Activated gamma-delta T cell treated with anti-CD3 and anti-CD28 coated beads, Interleukin-2, amount 50 U/mL, for 16 hours (primary cell): ENCODE data around the gene CCDC15.
"Not testable (repeated sequence)": the region's sequence is repeated elsewhere in the genome, so short reads cannot be mapped to it uniquely, and the experiment has no call there.

ENCODE experiments used
- DNase-seq: peaks from one replicate; pipeline ENCODE4 v3.0.0-alpha.2; 2020; ENCODE audit warnings: low read depth

Gene CCDC15

DNA sequence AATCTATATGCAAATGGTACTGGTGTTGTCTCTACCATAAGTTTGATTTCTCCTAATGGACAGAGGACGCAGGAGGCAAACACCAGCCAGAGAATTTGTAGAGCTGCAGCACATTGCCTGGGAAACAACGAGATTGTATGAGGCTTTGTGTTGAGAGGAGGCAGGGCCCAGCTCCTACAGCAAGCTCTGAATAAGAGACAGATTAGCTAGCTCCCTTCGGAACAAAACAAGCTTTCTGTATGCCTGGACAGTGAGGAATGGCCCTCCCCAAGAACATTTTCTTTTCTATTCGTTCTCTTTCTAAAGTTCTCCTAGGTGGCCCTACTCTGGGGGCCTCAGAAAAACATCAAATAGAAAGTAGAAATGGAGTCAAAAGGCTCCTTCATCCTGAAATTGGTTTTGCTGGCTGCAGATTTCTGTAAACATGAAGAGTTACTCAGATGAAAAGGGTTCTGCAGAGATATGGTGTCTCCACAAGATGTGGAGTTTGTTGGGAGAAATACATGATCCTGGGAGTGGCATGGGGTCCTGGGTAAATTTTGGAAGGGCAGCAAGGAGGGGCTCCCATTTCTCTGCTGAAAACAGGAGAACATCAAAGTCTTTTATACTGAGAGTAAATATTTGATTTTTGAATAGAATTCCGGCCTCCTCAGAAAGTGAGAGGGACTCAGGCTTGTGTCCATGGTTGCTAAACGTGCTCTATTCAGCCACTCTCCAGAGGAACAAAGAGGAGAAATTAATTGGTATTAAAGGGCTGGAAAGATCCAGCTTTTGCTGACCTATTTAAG, 11.3 kb upstream of the CCDC15 start:
- no peak for DNase-seq

DNA sequence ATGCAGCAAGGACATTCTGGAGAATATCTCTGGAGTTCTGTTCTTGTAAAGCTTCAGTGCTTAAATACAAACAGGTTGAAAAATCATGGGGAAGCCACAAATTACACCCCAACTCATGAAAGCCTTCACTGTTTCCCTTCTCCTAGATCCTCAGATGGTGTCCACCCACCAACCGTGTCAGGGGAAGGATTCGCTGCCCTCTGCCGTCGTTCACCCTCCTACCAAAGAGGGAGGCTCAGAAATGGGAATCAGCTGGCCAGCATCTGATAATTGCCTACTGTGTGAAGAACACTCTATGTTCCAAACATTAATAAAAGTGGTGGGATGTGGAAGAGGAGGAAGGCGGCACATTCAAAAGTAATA, 10.8 kb upstream of the CCDC15 start:
- DNase-seq: no peak

DNA sequence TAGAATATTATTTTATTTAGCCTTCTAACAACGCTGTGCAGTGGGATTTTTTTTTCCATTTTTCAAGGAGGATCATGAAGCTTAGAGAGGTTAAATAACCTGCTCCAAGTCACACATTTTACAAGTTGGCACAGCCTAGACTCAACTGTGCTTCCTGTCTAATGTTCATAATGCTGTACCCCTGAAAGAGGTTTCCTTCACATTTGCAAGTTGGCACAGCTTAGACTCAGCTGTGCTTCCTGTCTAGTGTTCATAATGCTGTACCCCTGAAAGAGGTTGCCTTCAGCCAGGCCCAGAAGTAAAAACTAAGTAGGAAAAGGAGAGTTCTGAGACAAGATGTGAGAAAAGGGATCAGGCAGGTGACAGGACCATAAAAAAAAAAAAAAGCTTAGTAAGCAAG, 10.3 kb upstream of the CCDC15 start:
- no peak for DNase-seq

DNA sequence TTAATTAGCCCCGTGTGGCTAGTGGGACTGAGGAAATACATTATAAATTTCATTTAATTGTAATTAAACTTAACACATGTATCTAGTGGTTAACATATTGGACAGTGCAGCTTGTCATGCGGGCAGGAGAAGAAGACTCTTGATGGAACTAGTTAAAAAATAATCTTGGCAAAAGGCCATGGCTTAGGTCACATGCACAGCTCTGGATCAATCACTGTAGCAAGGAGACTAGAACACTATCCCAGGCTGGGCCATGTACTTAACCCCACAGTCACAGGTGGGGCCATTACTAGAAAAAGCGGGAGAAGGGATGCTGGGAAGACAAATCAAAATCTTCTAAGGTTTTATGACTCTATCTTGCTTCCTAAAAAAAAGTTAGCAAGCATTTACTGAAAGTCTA, 9.4 kb upstream of the CCDC15 start:
- no peak for DNase-seq

DNA sequence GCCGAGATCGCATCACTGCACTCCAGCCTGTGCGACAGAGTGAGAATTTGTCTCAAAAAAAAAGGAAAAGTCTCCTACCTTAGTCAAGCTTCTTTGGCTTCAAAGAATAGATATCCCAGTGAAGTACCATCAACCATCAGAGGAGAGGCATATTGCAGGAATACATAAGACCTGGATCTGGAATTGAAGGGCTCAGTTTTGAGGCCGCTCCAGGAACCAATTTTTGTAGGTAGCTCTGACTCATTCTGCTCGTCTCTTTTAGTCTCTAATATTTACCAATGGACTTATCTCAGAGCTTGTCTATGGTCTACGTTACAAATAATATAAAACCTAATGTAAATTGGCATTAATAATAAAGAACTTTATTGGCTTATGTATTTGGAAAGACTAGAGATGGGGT, 8.2 kb upstream of the CCDC15 start:
- DNase-seq: no peak

DNA sequence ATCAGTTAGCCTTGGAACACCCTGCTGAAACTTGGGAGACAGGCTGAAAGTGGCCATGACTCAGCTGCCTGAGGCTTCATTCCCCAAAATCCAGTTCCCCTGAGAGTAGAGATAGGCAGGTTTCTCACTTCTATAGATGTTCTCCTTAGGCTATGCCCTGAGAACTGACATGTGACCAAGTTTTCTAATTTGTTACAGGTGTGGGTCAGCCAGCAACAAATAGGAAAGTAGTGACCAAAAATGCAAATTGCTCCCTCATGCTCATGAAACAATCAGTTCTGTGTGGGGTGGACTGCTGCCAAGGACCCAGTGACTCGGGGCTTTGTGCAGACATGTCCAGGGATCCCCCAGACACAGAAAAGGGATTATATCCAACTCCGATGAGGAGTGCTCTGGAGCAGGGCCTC, 7.3 kb upstream of the CCDC15 start:
- DNase-seq: no peak

DNA sequence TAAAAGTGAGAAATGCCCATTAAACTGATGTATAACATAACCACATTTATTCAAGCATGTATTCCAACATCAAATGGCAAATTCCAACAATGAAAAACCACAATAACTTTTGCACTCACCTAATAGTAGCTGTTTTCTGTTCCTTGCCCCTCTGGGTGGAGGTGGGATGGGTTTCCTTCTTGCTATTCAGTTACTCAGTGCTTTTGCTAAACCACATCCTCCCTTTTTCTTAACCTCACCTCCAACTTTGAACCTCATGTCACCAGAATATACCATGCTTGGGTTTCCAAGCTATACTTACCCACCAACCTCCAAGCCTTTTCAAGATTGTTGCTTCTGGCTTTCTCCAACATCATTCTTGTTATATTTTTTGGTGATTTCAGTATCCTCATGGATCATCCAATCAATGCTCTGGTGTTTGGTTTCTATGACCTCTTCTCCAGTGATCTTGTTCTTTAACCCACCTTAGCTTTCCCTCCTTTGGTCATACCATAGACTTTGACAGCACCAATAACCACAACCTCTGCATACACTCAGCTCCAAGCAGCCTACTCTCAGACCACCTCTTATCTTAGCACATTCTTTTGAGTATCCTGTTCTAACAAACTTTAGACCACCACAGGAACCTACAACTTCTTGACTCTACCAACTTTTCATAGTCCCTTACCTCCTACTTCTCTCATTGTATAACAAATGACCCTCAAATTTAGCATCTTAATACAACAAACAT, 3.2 kb upstream of the CCDC15 start:
- DNase-seq: no peak

DNA sequence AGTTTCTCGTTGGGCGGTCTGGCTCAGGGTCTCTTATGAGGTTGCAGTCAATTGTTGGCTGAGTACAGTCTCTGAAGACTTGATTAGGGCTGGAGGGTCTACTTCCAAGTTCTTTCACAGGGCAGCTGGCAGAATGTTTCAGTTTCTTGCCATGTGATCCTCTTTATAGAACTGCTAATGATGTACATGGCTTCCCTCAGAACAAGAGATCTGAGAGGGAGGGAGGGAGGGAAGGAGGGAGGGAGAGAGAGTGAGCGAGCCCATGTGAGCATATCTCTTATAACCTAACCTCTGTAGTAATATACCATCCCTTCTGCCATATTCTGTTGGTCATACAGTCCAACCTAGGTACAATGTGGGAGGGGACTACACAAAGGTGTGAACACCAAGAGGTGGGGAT, 2.7 kb upstream of the CCDC15 start:
- DNase-seq: no peak

DNA sequence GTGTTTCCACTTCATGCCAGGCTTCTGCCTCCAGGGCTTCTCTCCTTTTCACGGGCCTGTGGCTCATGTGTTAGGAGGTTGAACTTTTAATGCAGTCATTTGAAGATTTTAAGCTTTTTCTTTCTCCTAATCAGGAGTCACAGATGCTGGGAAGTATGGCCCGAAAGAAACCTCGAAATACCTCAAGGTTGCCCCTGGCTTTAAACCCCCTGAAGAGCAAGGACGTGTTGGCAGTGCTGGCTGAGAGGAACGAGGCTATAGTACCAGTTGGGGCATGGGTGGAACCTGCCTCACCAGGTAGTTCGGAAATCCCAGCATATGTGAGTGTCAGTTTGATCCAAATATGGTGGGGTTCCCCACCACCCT, 571 bp downstream of the CCDC15 start:
- DNase-seq: no peak

DNA sequence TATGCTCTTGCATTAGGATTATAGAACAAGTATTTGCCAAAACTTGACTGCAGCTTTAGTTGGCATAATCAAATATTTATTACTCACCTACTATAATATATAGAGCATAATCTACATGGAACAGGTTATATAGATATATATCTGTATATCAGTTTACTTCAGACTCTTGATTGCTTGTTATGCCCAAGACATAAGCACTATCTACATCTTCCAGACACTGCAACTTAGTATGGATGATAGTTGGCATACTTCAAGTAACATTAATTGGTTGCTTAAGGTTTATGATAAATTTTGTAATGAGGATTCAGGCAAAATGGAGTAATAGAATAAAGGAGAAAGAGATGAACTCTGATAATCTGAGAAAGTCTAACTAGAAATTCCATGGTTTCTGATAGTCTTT, 1.0 kb downstream of the CCDC15 start:
- DNase-seq: no peak

DNA sequence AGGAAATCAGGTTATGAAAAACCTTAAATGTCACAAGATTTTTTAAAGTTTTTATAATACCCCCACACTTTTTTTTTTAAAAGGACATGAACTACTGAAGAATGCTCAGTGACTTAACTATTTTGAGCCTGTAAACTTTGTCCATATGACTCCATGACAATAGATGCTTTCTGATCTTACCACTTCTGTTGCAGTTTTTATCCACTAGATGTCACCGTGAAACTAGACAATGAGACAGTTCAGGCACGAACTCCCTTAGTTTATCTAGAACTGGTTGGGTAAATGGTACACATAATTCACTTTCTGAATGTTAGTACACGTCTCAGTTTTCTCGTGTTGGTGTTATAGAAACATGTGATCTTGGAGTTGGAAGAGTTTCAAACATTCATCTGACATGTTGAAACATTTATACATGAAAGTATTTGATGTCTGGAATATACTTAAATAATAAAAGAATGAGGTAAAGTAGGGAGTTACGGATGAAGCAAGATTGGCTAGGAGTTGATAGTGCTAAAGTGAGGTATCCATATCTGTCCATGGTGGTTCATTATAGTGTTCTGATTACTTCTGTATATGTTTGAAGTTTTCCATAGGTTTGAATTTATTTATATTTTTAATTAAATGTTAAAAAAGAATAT, 8.1 kb downstream of the CCDC15 start:
- no peak for DNase-seq

DNA sequence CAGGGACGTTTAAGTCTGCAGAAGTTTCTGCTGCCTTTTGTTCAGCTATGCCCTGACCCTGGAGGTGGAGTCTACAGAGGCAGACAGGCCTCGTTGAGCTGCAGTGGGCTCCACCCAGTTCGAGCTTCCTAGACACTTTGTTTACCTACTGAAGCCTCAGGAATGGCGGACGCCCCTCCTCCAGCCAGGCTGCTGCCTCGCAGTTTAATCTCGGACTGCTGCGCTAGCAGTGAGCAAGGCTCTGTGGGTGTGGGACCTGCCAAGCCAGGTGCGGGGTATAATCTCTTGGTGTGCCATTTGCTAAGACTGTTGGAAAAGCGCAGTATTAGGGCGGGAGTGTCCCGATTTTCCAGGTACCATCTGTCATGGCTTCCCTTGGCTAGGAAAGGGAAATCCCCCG, 14.2 kb downstream of the CCDC15 start:
- not testable (repeated sequence) for DNase-seq

DNA sequence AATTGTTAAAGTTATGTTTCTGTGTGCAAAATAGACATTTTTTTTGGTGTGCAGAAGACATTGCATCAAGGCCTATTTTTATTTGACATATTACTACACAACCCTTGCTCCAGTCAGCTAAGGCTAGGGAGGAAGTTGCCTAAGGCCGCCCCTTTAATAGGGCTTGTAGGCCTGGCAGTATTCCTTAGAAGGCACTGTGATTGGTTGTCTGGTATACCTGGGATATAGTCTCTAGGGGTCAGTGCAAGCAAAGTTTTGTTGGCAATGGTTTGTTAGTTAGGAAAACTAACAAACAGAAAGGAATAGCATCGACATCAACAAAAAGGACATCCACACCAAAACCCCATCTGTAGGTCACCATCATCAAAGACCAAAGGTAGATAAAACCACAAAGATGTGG, 16.9 kb downstream of the CCDC15 start:
- DNase-seq: no peak

DNA sequence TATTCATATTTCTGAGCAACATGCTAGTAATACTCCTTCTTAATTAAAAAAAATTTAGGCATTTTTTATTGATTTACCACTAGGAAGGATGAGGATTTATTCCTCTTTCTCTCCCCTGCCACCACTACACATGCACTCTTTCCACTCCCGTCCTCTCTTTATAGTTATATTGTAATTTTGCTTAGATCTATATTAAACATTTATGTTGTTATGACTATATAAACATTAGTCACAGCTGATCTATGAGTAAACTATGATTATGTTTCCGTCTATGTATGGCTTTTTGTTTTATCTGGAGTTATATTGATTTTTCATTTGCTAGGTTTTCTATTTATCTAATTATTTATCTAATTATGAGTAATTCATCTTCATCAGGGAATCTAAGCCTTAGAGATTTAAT, 17.8 kb downstream of the CCDC15 start:
- DNase-seq: no peak

DNA sequence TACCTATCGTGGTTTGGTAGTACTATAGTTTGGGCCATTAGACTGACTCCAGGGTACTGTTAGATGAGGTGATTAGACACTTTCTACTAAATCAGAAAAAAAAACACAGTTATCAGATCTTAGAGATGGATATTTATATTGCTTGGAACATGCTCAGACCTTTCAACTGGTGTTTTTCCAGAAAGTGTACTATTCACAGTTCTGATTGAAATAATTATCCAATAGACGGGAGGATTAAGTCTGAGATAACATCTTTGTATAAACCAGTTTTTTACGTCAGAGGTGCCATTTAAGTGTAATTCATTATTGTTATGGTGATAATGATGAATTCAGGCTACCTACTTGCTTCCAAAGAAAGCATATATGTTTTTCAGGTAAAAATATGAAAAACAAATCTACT, 22.5 kb downstream of the CCDC15 start:
- no peak for DNase-seq

DNA sequence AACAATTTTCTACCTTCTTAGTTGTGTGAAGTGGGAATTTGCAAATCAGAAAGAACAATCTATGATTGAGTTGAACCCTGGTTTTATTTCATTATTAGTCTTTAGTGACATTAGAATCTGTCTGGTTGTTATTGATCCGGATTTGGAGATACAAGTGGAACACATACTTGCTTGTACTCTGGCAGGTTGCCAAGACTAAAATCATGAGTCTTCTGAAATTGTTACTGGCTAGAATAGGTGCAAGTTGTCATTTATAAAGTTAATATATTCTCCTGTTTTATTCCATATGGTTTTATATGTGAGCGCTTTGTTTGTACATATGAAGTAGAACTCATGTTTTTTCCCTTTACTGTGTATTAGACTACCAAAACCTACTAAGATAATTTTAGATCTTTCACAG, 23.0 kb downstream of the CCDC15 start:
- no peak for DNase-seq

DNA sequence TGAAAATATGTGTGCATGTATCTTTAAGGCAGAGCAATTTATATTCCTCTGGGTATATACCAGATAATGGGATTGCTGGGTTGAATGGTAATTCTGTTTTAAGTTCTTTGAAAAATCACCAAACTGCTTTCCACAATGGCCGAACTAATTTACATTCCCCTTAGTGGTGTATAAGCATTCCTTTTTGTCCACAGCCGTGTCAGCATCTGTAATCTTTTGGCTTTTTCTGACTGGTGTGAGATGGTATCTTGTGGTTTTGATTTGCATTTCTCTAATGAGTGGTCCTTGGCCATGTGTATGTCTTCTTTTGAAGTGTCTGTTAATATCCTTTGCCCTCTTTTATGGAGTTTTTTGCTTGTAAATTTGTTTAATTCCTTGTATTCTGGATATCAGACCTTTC, 24.3 kb downstream of the CCDC15 start:
- no peak for DNase-seq

DNA sequence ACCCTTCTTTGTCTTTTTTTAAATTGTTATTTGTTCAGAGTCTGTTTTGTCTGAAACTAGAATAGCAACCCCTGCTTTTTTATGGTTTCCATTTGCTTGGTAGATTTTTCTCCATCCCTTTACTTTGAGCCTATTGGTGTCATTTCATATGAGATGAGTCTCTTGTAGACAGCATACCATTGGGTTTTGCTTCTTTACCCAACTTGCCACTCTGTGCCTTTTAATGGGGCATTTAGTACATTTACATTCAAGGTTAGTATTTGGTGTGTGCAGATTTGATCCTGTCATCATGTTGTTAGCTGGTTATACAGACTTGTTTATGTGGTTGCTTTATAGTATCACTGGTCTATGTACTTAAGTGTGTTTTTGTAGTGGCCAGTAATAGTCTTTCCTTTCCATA, 28.0 kb downstream of the CCDC15 start:
- no peak for DNase-seq

DNA sequence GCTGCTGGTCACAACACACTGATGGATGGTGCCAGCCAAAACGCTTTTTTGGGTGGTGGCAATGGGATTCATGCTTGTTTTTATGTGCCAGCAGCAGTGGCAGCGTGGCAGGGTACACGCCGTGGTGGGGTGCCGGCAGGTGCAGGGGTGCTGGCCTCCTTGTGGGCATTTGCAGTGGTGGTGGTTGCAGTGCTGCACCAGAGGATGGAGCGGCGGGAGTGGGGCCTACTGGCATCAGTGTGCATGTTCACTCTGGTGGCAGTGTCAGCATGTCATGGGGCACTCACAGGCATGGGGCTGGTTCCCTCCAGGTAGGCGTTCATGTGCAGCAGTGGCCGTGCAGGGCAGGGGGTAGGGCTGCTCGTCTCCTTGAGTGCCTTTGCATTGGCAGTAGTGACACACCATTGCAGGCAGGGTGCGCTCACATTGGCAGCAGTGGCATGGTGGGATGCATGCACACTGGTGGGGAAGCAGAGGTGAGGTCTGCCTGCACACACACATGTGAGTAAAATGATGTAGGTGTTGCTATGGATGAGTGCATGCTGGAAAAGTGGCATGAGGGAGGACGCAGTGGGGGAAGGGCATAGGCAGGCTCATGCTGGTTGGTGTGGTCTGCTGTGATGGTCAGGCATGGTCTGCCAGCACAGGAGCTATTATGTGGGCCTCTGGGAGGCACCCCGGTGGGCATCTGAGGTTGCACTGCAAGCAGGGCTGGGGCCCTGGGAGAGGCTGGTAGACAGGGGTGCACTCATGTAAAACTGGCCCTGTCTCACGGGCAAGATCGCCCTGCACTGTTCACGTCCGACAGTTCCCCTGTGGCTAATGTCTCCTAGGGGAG, 29.9 kb downstream of the CCDC15 start:
- no peak for DNase-seq

DNA sequence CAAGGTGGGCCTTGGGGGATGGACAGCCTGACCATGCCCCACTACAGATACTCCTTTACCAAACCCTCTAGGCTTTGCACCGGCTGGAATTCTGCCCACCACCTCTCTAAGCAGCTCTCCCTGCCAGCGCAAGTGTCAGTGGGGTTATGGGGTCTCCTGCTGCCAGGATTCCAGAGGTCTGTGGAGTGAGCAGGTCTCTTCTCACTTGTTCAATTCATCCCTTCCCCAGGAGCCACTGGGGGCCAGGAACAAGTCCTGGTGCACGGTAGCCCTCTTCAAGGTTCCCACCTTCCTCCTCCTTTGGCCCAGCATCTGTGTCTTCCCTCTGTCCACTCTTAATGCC, 30.5 kb downstream of the CCDC15 start:
- DNase-seq: no peak

DNA sequence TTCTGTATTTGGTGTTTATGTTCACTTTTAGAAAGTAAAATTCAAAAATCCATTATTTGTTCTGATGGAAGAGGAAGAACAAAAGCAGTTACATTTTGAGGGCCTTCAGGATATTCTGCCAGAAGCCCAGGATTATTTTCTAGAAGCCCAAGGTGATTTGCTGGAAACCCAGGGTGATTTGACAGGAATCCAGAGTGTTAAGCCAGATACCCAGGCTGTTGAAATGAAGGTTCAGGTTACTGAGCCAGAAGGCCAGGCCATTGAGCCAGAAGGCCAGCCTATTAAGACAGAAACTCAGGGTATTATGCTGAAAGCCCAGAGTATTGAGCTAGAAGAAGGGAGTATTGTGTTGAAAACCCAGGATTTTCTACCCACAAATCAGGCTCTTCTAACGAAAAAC, 33.1 kb downstream of the CCDC15 start:
- DNase-seq: no peak

DNA sequence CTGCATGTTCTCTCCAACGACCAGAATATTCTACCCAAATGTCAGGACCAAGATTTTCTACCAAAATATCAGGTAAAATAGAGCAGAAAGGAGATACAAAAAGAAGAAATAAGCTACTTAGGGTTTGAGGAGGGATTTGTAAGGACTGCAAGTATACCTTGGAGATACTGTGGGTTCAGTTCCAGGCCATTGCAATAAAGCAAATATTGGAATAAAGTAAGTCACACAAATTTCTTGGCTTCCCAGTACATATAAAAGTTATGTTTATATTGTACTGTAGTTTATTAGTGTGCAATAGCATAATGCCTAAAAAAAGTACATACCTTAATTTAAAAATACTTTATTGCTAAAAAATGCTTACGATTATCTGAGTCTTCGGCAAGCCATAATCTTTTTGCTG, 34.1 kb downstream of the CCDC15 start:
- no peak for DNase-seq
